ENCODE data around the gene ESPNL. TPM values are rescaled to one million over a fixed set of nuclear protein-coding genes. Genes with fewer than 3 reads are reported as not detected.

ESPNL gene
- total and polyA plus RNA-seq, 7 donors = 0.04 to 0.32 (median 0.16) TPM; not detected in 1

DNA sequence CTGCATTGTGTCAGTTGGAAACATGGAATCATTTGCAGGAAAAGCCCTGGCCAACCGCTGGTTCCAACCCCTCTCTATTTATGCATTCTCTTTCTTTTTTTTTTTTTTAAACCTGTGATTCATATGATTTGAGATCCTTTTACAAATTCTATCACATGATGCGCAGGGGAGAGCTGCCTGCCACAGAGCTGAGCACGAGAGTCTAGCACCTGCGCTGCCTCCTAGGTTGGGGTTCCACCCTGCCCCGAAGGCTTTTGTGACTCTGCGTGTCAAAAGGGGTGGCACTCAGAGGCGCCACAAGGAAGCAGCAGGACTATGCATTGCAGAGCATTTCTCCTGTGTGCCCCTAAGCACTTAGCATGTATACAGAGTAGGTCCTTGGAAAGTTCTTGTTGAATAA is 17.3 kb upstream of the ESPNL start:
- WGBS, 3 donors = 89 to 99% (median 93%) methylated on average over 7 of the region's 7 CpGs
- H3K36me3 ChIP-seq (ENCODE audit: insufficient read depth in 1 of 2, low read depth in 1 of 2) = peaks cover 3 to 28% of the 10 kb centered on the region in 2 donors
- DNase-seq = peak in 1 of 2 donors; percentile 30

DNA sequence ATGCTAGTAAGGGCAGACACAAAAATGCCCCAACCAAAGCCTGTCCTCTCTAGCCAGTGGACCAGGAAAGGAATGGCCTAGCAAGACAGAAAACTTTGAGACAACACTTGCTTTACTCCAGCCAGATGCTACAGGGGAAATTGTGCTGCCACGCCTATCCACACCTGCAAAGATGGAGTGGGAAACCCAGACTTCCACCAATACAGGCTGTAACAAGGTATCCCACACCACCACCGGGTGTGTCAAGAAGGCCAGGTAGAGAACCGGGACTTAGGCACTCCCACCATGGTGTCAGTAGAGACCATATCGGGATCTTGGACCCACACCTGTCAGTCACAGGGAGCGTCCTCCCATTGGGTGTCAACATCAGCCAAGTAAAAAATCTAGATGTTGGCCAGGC is 16.2 kb upstream of the ESPNL start:
- H3K27ac ChIP-seq = no peak overlapping the region
- 88 to 99% (median 99%) methylated on average over 5 of the region's 5 CpGs for WGBS, 3 donors
- ATAC-seq = no peak
- H3K4me3 ChIP-seq = no peak overlapping the region
- TF ChIP-seq, protein P1, sequence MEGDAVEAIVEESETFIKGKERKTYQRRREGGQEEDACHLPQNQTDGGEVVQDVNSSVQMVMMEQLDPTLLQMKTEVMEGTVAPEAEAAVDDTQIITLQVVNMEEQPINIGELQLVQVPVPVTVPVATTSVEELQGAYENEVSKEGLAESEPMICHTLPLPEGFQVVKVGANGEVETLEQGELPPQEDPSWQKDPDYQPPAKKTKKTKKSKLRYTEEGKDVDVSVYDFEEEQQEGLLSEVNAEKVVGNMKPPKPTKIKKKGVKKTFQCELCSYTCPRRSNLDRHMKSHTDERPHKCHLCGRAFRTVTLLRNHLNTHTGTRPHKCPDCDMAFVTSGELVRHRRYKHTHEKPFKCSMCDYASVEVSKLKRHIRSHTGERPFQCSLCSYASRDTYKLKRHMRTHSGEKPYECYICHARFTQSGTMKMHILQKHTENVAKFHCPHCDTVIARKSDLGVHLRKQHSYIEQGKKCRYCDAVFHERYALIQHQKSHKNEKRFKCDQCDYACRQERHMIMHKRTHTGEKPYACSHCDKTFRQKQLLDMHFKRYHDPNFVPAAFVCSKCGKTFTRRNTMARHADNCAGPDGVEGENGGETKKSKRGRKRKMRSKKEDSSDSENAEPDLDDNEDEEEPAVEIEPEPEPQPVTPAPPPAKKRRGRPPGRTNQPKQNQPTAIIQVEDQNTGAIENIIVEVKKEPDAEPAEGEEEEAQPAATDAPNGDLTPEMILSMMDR (IDR thresholded peaks at IDR 0.05) = no peak
- H3K36me3 ChIP-seq (ENCODE audit: insufficient read depth in 1 of 2, low read depth in 1 of 2) = peaks cover 3 to 28% of the 10 kb centered on the region in 2 donors
- no peaks in the 10 kb centered on the region for H3K9me3 ChIP-seq
- no peaks in the 10 kb centered on the region for H3K4me1 ChIP-seq
- no peaks in the 10 kb centered on the region for H3K27me3 ChIP-seq (ENCODE audit: insufficient read depth in 3 of 3, low read length in 2 of 3)
- DNase-seq = no peak
- intact Hi-C loops (cut with DNase I) = no loop called here

More for the DNA sequence above, 17.3 kb upstream of the ESPNL start:
- TF ChIP-seq, protein P1 (IDR thresholded peaks at IDR 0.05) = no peak
- Histone ChIP-seq H3K4me3 (no peak overlapping the region), H3K4me1 (no peaks in the 10 kb centered on the region), H3K27ac (no peak overlapping the region), H3K27me3 (ENCODE audit: insufficient read depth in 3 of 3, low read length in 2 of 3) (no peaks in the 10 kb centered on the region), H3K9me3 (no peaks in the 10 kb centered on the region)
- intact Hi-C loops (cut with DNase I) = no loop called here
- ATAC-seq = no peak

DNA sequence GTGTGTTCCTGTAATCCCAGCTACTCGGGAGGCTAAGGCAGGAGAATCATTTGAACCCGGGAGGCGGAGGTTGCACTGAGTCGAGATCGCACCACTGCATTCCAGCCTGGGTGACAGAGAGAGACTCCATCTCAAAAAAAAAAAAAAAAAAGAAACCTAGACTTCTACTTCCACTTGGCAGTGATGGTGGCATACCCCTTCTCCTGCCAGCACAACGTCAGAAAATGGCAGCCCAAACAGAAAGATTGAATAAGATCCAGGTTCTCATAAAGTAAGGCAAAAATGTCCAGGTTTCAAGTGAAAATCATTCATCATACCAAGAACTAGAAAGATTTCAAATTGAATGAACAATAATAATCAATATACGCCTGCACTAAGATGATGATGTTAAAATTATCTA is 15.4 kb upstream of the ESPNL start:
- ATAC-seq (no peak), DNase-seq (no peak)
- Histone ChIP-seq H3K4me1 (no peaks in the 10 kb centered on the region), H3K9me3 (no peaks in the 10 kb centered on the region), H3K4me3 (no peak overlapping the region), H3K27me3 (ENCODE audit: insufficient read depth in 3 of 3, low read length in 2 of 3) (no peaks in the 10 kb centered on the region), H3K27ac (no peak overlapping the region), H3K36me3 (ENCODE audit: insufficient read depth in 1 of 2, low read depth in 1 of 2) (peaks cover 3 to 28% of the 10 kb centered on the region in 2 donors)
- intact Hi-C loops (cut with DNase I) = no loop called here
- WGBS, 3 donors = 87 to 93% (median 89%) methylated on average over 7 of the region's 7 CpGs
- TF ChIP-seq, protein P1 (IDR thresholded peaks at IDR 0.05) = no peak

DNA sequence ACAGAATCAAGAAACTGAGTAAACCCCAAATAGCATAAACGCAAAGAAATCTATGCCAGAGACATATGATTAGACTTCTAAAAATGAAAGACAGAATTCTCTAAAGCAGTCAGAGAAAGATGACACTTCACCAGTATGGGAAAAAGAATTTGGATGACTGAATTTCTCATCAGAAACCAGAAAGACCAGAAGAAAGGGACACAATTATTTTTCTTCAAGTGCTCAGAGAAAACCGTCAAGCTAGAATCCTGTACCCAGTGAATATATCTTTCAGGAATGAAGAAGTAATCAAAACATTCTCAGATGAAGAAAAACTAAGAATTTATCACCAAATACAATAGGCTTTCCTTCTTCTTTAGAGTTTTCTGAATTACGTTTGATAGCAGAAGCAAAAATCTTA is 14.2 kb upstream of the ESPNL start:
- no peaks in the 10 kb centered on the region for H3K27me3 ChIP-seq (ENCODE audit: insufficient read depth in 3 of 3, low read length in 2 of 3)
- DNase-seq (no peak), ATAC-seq (no peak)
- H3K4me3 ChIP-seq = no peak overlapping the region
- no peaks in the 10 kb centered on the region for H3K4me1 ChIP-seq
- WGBS, 3 donors = 96 to 99% (median 97%) methylated on average over 3 of the region's 3 CpGs
- peaks cover 3 to 28% of the 10 kb centered on the region in 2 donors for H3K36me3 ChIP-seq (ENCODE audit: insufficient read depth in 1 of 2, low read depth in 1 of 2)
- no peak overlapping the region for H3K27ac ChIP-seq
- TF ChIP-seq, protein P1 (IDR thresholded peaks at IDR 0.05) = no peak
- intact Hi-C loops (cut with DNase I) = no loop called here
- no peaks in the 10 kb centered on the region for H3K9me3 ChIP-seq

DNA sequence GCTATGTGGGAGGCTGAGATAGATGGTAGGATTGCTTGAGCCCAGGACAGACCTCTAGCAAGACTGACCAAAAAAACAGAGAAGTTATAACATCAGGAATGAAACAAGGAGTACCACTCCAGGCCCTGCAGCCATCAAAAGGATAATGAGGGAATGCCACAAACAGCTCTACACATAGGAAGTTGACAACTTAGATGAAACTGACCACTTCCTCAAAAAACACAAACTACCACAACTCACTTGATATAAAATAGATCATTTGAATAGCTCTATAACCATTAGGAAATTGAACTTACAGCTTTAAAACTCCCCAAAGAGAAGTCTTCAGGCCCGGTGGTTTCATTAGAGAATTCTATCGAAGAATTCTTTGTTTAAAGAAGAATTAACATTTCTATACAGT is 12.9 kb upstream of the ESPNL start:
- no peaks in the 10 kb centered on the region for H3K27me3 ChIP-seq (ENCODE audit: insufficient read depth in 3 of 3, low read length in 2 of 3)
- H3K4me1 ChIP-seq = no peaks in the 10 kb centered on the region
- ATAC-seq (no peak), DNase-seq (no peak)
- TF ChIP-seq, protein P1 (IDR thresholded peaks at IDR 0.05) = no peak
- WGBS, 3 donors = 85 to 92% (median 89%) methylated on average over 2 of the region's 2 CpGs
- peaks cover 3 to 19% of the 10 kb centered on the region in 2 donors for H3K36me3 ChIP-seq (ENCODE audit: insufficient read depth in 1 of 2, low read depth in 1 of 2)
- H3K27ac ChIP-seq = no peak overlapping the region
- no peaks in the 10 kb centered on the region for H3K9me3 ChIP-seq
- no peak overlapping the region for H3K4me3 ChIP-seq
- intact Hi-C loops (cut with DNase I) = no loop called here

Measured in psoas muscle (tissue), 8 donors.